GM18907 (cell line): ENCODE measurements around the gene DLX5.

Experiments
- ATAC-seq: cut with Tn5 transposase; IDR thresholded peaks from one replicate; pipeline ENCODE4 v1.9.1; 2021; ENCODE audit warnings: mild to moderate bottlenecking, moderate library complexity; ENCODE audit not compliant: unreplicated experiment

Gene DLX5

DNA sequence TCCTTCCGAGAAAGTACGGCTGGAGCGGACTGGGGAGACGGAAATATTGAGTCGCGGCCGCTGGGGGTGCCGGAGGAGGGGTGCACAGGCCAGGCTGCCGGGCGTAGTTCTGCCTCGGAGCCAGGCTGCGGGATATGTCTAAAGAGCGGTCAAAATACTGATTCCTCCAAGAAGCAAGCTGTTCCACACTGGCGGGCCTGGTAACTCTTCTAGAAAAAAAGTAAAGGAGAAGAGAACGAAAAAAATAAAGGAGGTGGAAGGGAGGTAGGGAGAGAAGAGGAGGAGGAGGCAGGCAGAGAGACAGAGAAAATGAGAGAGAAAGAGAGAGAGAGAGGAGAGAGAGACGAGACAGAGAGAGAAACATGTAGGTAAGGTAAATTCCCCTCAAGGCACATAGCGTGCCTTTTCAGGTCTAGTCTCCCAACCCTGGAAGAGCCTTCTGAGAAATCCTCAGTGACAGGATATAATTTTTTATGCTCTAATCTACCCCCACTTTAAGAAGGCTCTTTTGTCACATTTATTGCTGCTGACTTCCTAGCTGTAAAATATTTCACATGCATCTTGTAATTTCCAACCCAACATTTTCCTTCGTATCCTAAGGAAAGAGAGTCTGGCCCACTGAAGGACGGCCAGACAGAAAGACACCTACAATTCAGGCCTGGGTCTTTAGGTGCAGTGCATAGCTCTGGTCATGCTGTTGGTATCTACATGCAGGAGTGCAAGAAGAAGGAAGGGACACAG is 5.7 kb downstream of the DLX5 start:
- no peak for ATAC-seq

DNA sequence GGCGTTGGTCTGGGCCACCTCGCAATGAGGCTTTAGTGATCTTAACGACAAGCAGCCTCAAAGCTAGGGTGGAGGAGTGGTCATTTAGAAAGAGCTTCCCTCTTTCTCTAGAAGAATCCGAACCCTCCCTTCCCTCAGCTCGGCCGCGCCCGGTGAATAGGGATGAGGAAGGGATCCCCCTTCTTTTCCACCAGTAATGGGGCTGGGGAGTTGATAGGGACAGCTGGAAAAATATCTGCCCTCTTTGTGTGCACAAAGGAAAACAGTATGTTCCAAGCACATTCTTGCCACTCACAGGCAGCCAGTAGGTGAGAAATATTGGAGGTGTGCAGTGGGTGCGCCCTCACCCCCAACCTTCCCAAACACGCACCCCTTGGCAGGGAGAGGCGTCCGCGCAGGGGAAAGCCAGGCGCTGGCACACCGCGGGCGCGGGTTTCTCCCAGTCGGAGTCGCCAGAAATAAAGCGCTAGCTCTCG is 6.5 kb downstream of the DLX5 start:
- ATAC-seq: no peak

DNA sequence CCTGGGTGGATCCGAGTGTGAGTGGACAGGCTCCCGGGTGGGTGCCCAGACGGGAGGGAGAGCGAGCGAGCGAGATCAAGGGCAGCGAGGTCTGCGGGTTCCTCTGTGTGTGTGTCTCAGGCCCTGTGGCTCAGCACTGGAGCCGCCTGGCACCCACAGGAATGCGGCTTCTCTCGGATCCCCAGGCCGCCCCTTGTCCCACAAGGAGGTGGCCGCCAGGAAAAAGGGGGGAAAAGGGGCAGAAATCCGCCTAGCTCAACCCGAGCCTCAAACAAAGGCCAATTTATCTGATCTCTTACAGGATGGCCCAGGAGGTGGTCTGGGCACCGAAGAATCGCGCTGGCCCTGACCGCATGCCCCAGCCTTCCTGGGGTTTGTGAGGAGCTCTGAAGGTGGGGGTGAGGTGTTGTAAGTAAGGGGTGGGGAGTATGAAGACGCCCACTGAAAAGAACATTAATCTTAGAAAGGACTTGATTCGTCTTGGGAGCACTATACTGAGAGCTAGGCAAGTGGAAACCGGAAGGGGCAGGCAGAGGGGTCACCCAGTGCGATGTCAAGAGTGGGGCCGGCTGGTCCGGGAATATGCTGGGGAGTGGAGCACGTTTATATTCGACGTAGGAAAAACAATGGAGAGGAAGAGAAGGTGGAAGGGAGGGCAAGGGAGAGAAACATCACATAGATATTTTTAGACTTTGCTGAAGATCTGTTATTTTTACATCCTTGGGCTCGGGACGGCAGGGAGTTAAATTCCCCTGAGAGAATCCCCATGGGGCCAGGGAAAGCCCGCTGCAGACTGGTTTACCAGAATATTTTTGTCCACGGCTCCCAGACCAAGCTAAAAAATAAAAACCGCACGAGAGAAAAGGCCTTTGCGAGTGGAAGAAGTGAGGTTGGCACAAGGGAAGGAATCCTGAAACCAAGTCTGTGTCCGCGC is 7.2 kb downstream of the DLX5 start:
- ATAC-seq: no peak

DNA sequence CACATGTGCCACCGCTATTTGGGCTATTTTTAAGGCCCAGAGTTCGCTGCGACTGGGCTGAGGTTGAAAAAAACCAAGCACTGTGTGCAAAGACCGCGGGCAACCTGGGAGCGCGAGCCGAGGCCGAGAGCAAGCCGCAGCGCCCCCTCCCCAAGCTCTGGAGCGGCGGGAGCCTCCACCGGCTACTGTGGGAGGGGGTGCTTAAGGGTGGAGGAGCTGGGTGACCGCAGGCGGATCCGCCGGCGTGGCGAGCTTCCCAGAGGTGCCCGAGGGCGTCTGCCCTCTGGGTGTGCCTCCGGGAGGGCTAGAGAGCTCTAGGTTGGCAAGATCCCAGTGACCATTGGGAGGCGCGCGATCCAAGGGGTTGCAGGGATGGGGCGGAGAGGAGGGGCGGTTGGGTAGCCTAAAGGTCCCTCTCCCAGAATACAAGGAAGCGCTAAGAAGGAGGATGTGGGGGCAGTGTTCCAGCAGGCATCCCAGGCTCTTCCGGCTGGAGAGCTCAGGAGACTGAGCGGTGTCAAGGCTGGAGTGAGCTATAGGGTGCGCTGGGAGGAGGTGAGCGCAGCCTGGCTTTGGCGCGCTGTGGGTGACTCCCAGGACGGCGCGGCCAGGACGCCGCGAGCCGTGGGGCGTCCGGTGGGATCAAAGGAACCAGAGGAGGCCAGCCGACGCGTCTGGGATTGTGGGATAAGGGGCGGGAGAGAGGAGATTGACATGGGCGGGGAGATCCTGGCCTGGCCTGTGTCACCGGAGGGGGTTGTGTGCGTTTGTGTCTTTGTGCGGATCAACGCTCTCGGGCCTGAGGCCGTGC is 8.0 kb downstream of the DLX5 start:
- ATAC-seq: no peak

DNA sequence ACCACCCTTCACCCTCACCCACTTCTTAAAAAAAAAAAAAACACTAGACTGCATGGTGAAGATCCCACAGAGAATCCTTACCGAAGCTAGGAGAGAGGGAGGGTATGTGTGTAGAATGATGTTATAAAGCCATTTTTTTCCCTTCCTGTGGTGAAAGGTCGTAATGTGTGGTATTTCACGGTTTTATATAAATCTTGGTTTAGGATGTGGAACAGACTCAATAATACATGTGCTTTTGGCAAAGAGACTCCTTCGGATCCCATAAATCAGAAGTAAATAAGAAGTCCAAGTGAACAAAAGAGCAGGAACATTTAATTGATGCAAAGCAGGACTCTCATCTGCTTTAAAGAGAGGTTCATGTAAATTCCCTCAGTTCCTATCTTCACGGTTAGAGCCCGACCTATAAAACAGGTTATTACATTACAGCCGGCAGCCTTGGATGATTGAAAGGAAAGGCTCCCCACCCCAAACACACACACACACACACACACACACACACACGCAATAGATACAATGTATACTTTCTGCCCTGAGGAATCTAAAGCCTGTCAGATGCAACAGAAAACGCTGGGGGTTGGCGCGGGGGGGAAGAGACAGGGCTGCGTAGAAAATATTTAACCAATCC is 8.8 kb downstream of the DLX5 start:
- ATAC-seq: no peak

DNA sequence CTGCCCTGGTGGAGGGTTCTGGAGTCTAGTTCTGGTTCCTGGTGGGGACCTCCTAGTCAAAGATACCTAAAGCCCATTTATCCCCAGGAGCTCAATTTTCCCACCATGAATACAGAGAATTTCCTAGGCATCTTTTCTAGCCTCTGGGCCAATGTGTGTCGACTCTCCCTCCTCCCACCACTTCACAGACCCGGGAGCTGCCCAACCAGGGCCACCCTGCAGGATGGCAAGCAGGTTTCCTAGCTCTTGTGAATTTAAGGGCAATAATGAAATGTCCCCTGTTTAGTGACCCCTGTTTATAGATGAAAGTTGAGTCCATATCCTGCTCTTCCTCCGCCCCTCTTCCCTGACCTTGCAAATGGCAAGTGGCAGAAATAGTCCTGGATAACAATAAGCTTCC is 9.4 kb downstream of the DLX5 start:
- ATAC-seq: no peak

DNA sequence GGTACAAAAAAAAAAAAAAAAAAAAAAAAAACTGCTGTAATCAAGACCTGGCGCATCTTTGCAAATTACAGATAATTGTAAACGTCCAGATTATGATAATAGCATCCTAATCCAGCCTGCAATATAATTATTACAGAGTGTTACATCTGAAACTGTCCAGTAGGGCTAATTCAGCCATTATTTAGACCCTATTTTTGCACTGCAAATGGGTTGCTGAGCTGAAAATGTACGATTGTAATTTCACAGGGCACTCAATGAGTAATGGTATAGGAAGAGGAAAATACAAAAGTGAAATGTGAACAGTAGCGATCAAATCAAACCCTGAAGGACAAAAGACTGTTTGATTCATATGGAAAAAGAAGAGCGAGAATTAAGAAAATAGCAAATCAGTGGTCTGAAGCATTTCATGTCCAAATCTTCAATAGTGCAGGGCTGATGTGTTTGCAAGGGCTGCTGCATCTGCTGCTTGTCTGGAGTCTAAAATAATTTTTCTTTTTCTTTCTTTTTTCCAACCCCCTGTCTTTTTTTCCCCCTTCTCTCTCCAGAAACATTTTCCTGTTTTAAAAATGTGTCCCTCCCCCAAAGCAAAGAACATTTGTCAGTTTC is 10.4 kb downstream of the DLX5 start:
- ATAC-seq: no peak

DNA sequence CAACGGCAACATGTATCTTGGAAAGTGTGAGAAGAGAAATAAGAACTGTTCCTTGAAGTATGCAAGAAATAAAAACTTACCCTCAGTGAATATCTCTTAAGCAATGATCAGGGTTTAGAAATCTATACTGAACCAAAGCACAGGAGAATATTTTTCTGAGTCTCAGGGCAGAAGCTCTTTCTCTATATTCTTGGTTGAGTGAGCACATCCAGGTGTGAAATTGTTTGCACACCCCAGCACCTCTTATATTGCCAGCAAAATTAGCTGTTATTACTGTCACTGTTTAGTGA is 10.8 kb downstream of the DLX5 start:
- ATAC-seq: no peak

DNA sequence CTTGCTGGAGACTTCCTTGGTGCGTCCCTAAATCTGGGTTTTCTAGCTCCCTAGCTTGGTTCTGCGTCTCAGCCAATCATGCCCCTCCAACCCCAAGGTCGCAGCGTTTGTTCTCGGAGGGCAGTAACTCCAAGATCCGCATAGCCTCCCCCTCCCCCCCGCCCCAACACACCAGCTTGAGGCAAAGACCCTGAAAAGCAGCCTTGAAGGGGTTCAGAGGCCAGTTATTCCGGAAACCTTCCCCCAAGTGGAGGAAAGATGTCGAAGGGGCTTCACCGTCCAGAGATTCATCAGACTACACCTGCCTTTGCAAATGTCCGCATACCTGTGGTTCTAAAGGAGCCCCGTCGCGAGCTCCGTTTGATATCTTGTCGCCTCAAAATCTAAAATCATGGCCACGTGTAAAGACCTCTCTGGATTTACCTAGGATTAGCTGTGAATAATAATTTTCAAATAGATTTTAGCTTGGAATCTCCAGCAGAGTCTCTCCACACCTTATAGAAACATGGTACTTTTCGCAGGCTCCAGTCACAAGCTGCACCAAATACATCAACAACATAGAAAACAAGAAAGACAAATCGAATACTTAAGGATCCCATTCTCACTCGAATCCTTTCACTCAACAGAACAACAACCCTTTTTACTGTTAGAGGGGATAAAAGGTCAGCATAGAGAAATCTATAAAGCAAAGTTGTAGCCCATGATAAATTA is 11.3 kb downstream of the DLX5 start:
- ATAC-seq: no peak

DNA sequence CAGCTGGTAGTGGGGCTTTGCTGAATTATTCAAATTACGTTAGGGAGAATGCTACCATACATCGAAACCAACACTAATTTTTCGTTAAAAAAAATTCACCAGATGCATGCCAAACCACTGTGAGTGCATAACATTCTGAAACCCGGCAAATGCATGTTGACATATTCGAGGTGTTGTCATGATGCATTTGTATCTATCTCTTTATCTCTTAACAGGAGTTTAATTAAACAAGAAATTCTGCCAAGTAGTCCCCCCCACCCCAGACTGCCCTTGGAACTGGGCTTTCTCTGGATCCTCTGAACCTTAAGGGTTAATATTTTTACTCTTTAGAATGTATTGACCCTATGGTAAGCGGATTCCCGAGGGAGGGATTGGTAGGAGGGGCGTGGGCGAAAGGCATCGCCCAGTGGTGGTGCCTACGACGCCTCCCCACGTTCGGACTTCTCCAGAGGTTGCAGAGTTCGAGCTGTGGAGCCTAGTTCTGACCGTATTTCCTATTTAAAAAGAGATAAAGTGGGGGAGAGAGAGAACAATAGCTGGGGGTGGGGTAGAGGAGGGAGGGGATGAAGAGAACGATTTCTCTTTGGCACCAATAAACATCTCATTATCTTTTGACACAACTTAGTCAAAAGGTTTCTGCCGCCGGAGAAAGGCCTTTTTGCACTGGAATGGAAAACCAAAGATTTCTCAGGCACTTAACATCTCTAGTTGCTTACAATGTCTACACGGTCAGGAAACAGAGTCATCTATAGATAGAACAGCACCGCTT is 12.1 kb downstream of the DLX5 start:
- ATAC-seq: no peak

DNA sequence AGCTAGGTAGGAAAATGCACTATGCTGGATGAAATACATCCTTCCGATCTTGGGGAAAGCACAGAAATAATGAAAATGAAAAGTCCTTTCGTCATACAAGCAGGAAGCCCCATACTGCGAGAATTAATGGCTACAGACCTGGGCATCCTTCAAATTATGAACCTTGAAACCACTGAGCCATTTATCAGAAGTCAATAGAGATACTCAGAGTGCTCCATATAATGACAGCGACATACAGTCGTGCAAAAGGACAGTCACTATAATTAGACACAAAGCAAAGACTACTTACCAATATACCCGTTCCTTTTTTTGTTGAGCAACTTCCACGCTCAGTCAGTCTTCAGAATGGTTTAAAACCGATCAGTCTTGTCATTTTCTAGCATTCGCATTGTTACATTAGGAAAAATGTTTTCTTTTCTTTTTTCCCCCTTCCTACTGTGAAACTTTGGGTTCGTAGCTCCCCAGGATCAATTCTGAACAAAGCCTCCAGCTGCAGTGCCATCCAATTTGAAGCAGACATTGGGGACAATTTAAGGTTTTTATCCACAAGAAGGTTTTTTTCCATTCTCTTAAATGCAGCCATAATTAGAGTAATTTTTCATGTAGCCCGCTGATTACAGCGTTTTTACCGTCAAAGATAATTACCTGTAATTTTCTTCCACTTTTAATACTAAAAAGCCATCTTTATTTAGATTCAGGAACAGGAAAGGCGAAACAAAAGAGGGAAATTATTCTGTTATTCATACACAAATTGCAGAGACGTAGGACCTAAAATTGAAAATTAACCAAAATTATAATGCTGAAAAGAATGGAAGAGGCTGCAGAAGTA is 12.9 kb downstream of the DLX5 start:
- no peak for ATAC-seq

DNA sequence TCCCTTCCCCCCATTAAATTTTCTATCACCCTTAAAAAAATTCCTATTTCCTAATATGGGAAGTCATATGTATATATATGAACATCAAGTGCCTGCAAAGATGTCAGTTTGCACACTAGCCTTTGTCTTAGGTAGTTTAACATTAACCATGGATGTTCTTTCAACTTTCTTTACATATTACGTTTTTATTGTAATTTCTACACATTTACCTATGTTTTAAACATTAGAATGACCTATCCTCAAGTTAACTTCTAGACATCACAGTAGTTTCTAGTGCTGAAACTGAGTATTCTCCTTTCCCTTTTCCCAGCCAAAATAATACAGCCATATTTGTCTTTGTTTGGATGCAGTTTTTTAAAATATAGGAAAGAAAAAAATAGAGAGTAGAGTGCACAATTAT is 13.5 kb downstream of the DLX5 start:
- ATAC-seq: no peak

DNA sequence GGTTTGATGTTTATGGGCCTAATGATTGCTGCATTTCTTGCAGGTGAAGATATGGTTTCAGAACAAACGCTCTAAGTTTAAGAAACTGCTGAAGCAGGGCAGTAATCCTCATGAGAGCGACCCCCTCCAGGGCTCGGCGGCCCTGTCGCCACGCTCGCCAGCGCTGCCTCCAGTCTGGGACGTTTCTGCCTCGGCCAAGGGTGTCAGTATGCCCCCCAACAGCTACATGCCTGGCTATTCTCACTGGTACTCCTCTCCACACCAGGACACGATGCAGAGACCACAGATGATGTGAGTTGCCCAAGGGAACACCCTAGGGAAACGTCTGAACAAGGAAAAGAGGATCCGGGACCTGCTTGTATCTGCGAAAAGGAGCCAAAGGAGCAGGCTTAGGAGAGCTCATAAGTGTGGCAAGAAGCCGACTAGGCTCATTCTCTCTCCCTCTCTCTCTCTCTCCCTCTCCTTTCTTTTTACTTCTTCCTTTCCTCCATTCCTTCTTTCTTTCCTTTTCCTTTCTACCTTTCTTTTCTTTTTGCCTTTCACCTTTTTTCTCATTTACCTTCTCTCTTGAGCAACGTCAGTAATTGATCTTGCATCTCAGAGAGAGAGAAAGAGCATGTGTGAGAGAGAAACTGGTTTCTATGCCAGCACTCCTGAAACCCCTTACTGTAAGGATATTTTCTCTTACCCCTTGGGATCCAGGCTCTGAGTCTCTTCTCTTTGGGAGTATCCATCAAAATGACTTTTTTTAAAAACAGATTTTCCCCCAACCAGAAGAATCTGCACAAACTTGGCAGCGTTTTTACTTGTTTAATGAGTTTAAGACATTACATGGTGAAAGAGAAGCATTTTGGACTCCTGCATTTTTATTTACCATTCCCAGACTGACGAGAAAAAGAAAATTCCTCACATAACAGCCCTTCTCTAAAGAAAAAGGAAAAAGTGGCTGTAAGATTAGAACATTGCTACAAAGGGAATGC is 14.6 kb downstream of the DLX5 start:
- no peak for ATAC-seq

DNA sequence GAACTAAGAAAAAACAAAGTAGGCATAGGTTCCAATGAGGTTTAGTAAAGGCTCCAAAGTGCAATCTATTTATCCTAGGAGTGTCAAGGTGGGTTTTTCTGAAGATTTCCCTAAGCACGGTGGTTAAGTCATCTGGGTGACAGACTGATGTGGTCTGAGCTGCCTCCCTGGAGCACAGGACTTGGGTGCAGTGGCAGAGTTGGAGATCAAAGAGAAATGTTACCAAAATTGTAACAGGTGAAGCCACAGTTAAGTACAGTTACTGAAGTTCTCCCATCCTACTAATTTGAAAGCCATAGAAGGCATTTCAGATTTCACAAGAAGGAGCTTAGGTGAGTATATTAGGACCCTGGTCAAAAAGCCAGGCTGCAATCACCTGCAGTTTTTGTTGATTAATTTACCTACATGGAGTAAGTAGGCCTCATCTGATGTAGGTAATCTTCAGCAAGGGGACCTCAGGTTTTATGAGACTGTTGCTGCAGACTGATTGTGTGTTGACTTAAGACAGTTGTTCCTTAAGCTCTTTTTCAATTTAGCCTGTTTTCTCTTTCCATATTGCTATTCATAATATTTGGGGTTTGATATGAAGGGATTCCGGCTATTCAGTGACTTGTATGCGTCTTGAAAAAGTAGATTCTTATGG is 16.2 kb downstream of the DLX5 start:
- ATAC-seq: no peak

DNA sequence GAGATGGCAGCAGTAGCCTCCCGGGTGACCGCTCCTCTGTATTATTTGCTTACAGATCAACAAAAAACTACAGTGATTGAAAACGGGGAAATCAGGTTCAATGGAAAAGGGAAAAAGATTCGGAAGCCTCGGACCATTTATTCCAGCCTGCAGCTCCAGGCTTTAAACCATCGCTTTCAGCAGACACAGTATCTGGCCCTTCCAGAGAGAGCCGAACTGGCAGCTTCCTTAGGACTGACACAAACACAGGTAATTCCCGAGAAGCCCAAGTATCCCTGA is 17.1 kb downstream of the DLX5 start:
- ATAC-seq: no peak

DNA sequence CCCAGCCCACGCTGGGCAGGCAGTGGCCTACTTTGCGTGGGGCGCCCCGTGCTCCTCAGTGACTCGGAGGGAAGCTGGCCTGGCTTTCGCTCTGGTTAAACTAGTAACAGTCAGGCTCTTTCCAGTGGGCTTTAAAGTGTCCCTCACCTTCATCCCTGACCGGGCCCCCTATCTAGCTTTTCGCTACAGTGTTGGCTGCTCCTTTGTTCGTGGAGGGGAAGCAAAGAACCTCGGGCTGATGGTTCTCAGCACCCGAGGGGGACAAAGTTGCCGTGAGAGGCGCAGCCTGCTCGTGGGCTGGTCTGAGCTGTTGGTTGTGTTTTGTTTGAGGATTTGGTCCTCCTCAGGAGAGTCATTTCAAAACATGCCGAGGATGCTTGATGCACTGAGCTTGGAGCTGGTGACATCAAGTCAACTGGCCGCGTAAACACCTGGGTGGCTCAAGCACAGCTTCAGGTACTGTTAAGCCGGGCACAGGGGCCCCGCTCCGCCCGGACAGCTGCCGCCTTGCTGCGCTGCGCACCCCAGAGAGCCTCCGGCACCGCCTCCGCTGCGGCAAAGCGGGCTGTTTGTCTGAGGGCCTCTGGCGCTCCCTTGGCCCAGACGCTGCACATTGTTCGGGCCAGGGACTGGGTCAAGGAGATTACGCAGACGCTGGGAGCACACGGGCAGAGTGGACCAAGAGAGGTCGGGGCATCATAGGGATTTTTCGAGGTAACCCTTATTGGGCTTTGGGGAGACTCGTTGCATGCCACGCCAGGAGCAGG is 17.6 kb downstream of the DLX5 start:
- no peak for ATAC-seq
